Colonic mucosa (tissue), 4 donors: ENCODE results near the gene EVC. TPM values are rescaled to one million over a fixed set of nuclear protein-coding genes. Genes with fewer than 3 reads are reported as not detected.

ENCODE experiments used
- DNase-seq: peaks from one replicate; pipeline ENCODE4 v3.0.0-alpha.2; 2020
- H3K27ac ChIP-seq: fragments of 200-600 bp; one replicate; pipeline ENCODE4 v1.8.0; 2021
- H3K27me3 ChIP-seq: fragments of 200-600 bp; one replicate; pipeline ENCODE4 v1.8.0; 2021
- H3K36me3 ChIP-seq: fragments of 200-600 bp; one replicate; pipeline ENCODE4 v1.8.0; 2021
- H3K4me1 ChIP-seq: fragments of 200-600 bp; one replicate; pipeline ENCODE4 v1.8.0; 2021; ENCODE audit warnings: mild to moderate bottlenecking
- H3K4me3 ChIP-seq: fragments of 200-600 bp; one replicate; pipeline ENCODE4 v1.8.0; 2021
- H3K9ac ChIP-seq, 2 donors: one replicate each; pipeline ENCODE4 v1.7.0; 2013; ENCODE audit warnings: control low read depth in 2 of 2, low read depth in 2 of 2, low read length in 2 of 2
- H3K9me3 ChIP-seq: fragments of 200-600 bp; one replicate; pipeline ENCODE4 v1.8.0; 2021
- intact Hi-C: fragments of 100-400 bp; cut with DNase I; formaldehyde crosslinking; loops from one replicate; pipeline ENCODE4 v1.14.1; 2022
- total RNA-seq, 2 donors: library from RNA; stranded (reverse); fragmentation: NEBNext Ultra II Directional in 1 of 2; extraction: Animal tissue kit (Norgen Biotek cat#: 25700) in 1 of 2; gene quantifications; one replicate each; pipeline ENCODE4 v1.2.1, GENCODE V29; 2021
- TF ChIP-seq, protein P1 (sequence below): fragments of 200-600 bp; IDR thresholded peaks from one replicate; pipeline ENCODE4 v1.8.0; 2022; ENCODE audit warnings: antibody characterized with exemption, mild to moderate bottlenecking
- donor health status: healthy.
- donor health status: DM: no; HTN: no; CAD: no.
- donor health status: DM: no; HTN: no; CAD: no.

Gene EVC
- total RNA-seq, 2 donors from 2014 or later, result 1.1 to 4.1 TPM

DNA sequence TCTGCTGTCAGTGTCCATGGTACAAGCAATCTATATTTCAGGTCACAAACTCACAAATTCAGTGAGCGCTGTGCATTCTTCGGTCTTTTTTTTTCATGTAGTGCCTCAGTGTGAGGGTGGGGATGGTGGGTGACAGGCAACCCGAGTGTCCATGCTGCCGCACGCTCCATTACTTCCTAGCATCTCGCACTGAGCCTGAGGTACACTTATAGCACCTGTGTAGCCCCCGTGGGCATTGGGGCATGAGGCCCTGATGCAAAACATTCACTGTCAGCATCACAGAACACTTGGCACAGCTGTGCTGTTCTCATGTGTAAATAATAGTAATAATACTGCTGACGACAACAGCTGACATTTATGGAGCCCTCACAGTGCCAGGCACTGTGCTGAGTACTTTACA lies 34.2 kb upstream of the EVC start:
- H3K9ac ChIP-seq, result no peak overlapping the region
- intact Hi-C loops, result no loop called here
- H3K27ac ChIP-seq, result no peak overlapping the region
- H3K4me3 ChIP-seq, result no peak overlapping the region
- H3K4me1 ChIP-seq, result no peaks in the 10 kb centered on the region
- H3K27me3 ChIP-seq, result no peaks in the 10 kb centered on the region
- H3K36me3 ChIP-seq, result no peaks in the 10 kb centered on the region
- H3K9me3 ChIP-seq, result no peaks in the 10 kb centered on the region
- TF ChIP-seq, protein P1, sequence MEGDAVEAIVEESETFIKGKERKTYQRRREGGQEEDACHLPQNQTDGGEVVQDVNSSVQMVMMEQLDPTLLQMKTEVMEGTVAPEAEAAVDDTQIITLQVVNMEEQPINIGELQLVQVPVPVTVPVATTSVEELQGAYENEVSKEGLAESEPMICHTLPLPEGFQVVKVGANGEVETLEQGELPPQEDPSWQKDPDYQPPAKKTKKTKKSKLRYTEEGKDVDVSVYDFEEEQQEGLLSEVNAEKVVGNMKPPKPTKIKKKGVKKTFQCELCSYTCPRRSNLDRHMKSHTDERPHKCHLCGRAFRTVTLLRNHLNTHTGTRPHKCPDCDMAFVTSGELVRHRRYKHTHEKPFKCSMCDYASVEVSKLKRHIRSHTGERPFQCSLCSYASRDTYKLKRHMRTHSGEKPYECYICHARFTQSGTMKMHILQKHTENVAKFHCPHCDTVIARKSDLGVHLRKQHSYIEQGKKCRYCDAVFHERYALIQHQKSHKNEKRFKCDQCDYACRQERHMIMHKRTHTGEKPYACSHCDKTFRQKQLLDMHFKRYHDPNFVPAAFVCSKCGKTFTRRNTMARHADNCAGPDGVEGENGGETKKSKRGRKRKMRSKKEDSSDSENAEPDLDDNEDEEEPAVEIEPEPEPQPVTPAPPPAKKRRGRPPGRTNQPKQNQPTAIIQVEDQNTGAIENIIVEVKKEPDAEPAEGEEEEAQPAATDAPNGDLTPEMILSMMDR, result no peak
- DNase-seq, result no peak

DNA sequence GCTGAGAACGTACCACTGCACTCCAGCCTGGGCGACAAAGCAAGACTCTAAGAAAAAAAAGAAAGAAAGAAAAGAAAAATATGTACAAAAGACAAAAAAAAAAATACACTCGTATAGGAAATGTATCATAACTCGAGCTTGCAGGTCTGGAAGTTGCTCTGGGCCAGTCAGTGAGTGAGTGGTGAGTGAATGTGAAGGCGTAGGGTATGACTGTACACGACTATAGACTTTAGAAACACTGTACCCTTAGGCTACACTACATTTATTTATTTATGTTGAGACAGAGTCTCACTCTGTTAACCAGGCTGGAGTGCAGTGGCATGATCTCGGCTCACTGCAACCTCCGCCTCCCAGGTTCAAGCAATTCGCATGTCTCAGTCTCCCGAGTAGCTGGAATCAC lies 32.0 kb upstream of the EVC start:
- Histone ChIP-seq H3K9ac (no peak overlapping the region), H3K4me3 (no peak overlapping the region), H3K4me1 (no peaks in the 10 kb centered on the region), H3K27ac (no peak overlapping the region), H3K36me3 (no peaks in the 10 kb centered on the region), H3K9me3 (no peaks in the 10 kb centered on the region), H3K27me3 (no peaks in the 10 kb centered on the region)
- intact Hi-C loops, result no loop called here
- DNase-seq, result no peak
- TF ChIP-seq, protein P1, result no peak

DNA sequence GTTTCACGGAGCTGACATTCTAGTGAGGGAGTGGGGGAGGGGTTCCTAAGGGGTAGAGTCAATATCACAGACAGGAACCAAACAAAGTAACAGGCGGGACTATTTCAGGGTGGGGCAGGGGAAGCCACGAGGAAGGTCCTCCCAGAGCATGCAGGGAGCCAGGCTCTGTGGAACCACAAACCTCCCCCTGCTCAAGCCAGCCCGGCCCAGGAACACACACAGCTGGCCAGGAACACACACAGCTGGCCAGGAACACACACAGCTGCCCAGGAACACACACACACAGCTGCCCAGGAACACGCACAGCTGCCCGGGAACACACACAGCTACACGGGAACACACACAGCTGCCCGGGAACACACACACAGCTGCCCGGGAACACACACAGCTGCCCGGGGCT lies 27.4 kb upstream of the EVC start:
- Histone ChIP-seq H3K27ac (no peak overlapping the region), H3K36me3 (no peaks in the 10 kb centered on the region), H3K9ac (no peak overlapping the region), H3K4me3 (no peak overlapping the region), H3K4me1 (no peaks in the 10 kb centered on the region), H3K9me3 (no peaks in the 10 kb centered on the region), H3K27me3 (no peaks in the 10 kb centered on the region)
- TF ChIP-seq, protein P1, result no peak
- DNase-seq, result no peak
- intact Hi-C loops, result no loop called here

DNA sequence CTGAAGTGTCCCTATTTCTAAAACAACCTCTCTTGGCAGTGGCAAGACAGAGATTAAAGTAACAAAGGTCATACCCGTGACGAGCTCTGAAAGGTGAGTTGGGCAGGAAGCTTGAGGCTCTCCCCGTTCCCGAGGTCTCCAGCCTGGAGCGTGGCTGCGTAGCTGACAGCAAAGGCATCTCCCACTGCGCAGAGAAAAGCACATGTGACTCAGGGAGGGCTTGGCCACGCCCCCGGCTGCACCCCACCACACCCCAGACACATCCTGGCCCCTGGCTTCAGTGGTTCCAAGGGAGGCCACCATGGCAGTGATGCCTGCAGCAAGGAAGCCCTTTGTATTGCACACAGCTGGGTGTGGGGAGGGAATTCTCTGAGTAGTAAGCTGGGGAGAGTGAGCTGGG lies 25.7 kb upstream of the EVC start:
- H3K4me1 ChIP-seq, result no peaks in the 10 kb centered on the region
- H3K36me3 ChIP-seq, result no peaks in the 10 kb centered on the region
- intact Hi-C loops, result no loop called here
- TF ChIP-seq, protein P1, result no peak
- no peak overlapping the region for H3K4me3 ChIP-seq
- no peak overlapping the region for H3K9ac ChIP-seq
- H3K9me3 ChIP-seq, result no peaks in the 10 kb centered on the region
- H3K27ac ChIP-seq, result no peak overlapping the region
- no peak for DNase-seq
- H3K27me3 ChIP-seq, result no peaks in the 10 kb centered on the region

DNA sequence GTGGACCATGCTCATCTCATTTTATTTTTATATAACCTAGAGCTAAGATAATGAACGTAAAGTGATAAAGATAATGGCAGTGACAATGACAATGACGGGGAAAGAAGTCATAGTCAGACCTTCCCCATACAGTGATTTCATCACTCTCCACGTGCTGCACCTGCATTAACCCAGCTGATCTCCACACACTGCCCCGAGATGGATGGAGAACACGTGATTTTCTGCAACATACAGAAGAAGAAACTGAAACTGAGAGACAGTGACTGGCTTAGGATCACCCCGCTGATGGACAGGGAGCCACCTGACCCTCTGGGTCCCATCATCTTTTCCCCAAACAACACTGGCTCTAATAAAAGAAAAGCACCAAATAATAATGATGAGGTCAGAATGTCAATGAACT lies 24.7 kb upstream of the EVC start:
- intact Hi-C loops, result no loop called here
- H3K36me3 ChIP-seq, result no peaks in the 10 kb centered on the region

More for the DNA sequence above, 24.7 kb upstream of the EVC start:
- Histone ChIP-seq H3K4me3 (no peak overlapping the region), H3K4me1 (no peaks in the 10 kb centered on the region), H3K27ac (no peak overlapping the region), H3K9me3 (no peaks in the 10 kb centered on the region), H3K9ac (no peak overlapping the region), H3K27me3 (no peaks in the 10 kb centered on the region)
- TF ChIP-seq, protein P1, result no peak
- DNase-seq, result no peak
